SJSA1 (cell line): Measurements from ENCODE around the gene SLC13A3. TPM values are rescaled to one million over a fixed set of nuclear protein-coding genes. Genes with fewer than 3 reads are reported as not detected.

Experiments used
- DNase-seq, 2 experiments: peaks; one replicate each; pipeline ENCODE4 v3.0.0-alpha.2; 2015 to 2020; ENCODE audit warnings: low spot score in 2 of 2, low read depth in 1 of 2
- H3K27ac ChIP-seq: fragments of 250-450 bp; sonication (Bioruptor Pico); 2 replicates; pipeline ENCODE4 v1.5.1; 2020; ENCODE audit warnings: mild to moderate bottlenecking, moderate library complexity
- H3K27me3 ChIP-seq: fragments of 250-450 bp; sonication (Bioruptor Pico); replicated peaks from 2 replicates; pipeline ENCODE4 v1.5.1; 2020; ENCODE audit warnings: mild to moderate bottlenecking, moderate library complexity
- H3K36me3 ChIP-seq: fragments of 250-450 bp; sonication (Bioruptor Pico); 2 replicates; pipeline ENCODE4 v1.5.1; 2020; ENCODE audit warnings: mild to moderate bottlenecking
- H3K4me1 ChIP-seq: fragments of 250-450 bp; sonication (Bioruptor Pico); replicated peaks from 2 replicates; pipeline ENCODE4 v1.6.1; 2021; ENCODE audit warnings: mild to moderate bottlenecking
- H3K4me3 ChIP-seq: fragments of 250-450 bp; sonication (Bioruptor Pico); 2 replicates; pipeline ENCODE4 v1.5.1; 2020; ENCODE audit warnings: mild to moderate bottlenecking
- H3K9me3 ChIP-seq: fragments of 250-450 bp; sonication (Bioruptor Pico); replicated peaks from 2 replicates; pipeline ENCODE4 v1.5.1; 2020; ENCODE audit warnings: mild to moderate bottlenecking
- total RNA-seq: library from RNA; depleted of rRNA; stranded (reverse); fragments of >200 nt; shearing (Covaris generic); gene quantifications from 2 replicates; pipeline ENCODE4 v1.2.3, GENCODE V29; 2014

Gene SLC13A3
- total RNA-seq, 1 experiment from 2014 or later, result not detected

DNA sequence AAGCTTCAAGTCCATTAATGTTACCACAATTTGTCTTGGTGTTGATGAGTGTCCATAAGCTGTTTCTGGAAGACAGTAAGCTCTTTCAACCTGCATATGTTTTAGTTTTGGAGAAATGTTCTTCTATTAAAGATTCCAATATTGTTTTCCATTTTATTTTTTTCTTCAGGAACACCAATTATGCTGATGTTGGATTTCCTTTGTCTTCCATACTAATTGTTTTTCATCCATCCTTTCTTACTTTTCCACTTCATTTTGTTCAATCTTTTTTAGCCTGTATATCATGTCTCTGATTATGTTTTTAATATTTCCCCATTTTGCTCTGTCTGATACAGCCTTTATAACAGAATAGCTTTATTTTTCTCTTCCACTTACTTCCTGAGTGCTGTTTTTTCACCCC lies 21.9 kb downstream of the SLC13A3 start:
- no peaks in the 10 kb centered on the region for H3K4me1 ChIP-seq
- H3K4me3 ChIP-seq, result no peak overlapping the region
- no peak overlapping the region for H3K27ac ChIP-seq

DNA sequence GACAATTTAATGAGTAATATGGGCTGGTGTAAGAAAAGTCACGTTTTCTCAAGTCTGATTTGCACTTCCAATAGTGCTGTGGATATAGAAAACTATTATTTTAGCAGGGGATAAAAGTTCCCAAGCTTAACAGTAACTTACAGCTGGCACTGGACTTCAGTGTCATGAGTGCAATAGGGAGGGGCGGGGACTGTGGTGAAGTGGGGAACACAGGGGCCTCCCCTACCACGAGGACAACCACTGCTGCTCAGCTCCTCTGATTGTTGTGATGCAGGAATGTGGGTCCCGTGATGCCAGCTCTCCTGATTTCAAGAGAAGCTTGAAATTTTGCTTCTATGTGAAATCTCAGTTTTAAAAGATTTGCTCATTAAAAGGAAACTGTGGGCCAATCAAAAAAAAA lies 24.0 kb downstream of the SLC13A3 start:
- Histone ChIP-seq H3K36me3 (no peaks in the 10 kb centered on the region), H3K27me3 (0 out of 2 replicates have a peak, but pooled peaks cover 2% of the 10 kb centered on the region), H3K4me1 (no peaks in the 10 kb centered on the region), H3K4me3 (no peak overlapping the region), H3K27ac (no peak overlapping the region), H3K9me3 (no peaks in the 10 kb centered on the region)
- DNase-seq, result no peak

More for the DNA sequence above, 21.9 kb downstream of the SLC13A3 start:
- Histone ChIP-seq H3K27me3 (no peaks in the 10 kb centered on the region), H3K36me3 (no peaks in the 10 kb centered on the region), H3K9me3 (no peaks in the 10 kb centered on the region)
- DNase-seq, result no peak

DNA sequence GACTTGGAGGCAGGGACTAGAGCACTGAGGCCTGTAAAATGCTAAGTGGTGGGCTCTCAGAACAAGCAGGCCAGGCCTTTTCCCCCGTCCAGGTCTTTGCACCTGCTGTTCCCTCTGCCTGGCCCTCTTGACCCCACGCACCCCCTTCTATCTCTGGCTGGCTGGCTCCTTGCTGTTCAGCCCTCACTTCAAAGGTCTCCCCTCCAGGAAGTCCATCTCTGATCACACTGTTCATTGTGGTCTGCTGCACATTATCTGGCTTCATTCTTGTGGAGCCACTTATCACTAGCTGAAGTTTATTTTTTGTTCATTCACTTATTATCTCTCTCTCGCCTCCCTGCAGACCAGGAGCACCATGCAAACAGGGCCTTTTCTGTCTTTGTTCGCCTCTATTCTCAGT lies 24.5 kb downstream of the SLC13A3 start:
- Histone ChIP-seq H3K4me1 (no peaks in the 10 kb centered on the region), H3K4me3 (no peak overlapping the region), H3K27me3 (0 out of 2 replicates have a peak, but pooled peaks cover 2% of the 10 kb centered on the region), H3K36me3 (no peaks in the 10 kb centered on the region), H3K9me3 (no peaks in the 10 kb centered on the region), H3K27ac (no peak overlapping the region)
- no peak for DNase-seq

DNA sequence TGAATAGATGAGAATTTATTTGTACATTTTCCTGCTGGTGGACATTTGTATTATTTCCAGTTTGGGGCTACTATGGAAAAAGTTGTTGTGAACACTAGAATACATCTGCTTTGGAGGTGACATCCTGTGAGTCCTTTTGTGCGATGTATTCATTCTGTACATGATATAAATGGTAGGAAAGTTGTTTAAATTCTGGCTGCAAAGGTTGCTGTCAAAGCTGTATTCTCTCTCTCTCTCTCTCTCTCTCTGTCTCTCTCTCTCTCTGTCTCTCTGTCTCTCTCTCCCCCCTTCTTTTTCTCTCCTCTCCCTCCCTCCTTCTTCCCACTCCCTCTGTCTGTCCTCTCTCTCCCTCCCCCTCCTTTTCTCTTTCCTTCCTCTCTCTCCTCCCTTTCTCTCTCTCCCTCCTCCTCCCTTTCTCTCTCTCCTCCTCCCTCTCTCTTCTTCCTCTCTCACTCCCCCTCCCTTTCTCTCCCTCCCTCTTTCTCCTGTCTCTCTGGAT lies 25.3 kb downstream of the SLC13A3 start:
- Histone ChIP-seq H3K4me1 (no peaks in the 10 kb centered on the region), H3K27me3 (0 out of 2 replicates have a peak, but pooled peaks cover 2% of the 10 kb centered on the region), H3K4me3 (no peak overlapping the region), H3K9me3 (no peaks in the 10 kb centered on the region), H3K36me3 (no peaks in the 10 kb centered on the region), H3K27ac (no peak overlapping the region)
- DNase-seq, result no peak

DNA sequence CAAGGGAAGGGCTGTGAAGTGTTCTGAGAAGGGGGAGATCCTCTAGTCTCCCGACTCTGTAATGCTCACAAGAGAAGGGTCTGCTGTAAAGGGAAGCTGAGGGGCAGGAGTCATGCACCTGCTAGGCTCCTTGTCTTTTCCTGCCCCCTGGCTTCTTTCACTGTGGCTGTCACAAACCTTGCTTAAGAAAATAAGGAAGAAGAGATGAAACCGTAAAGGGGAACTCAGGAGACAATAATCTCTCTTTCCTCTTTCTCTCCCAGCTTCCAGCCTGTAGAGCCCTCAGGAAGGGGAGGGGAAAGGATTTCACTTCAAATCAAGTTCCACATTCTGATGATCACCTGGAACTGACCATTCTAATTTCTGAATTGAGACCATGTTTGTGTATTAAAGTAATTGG lies 26.3 kb downstream of the SLC13A3 start:
- DNase-seq, result no peak
- Histone ChIP-seq H3K36me3 (no peaks in the 10 kb centered on the region), H3K4me1 (no peaks in the 10 kb centered on the region), H3K27me3 (0 out of 2 replicates have a peak, but pooled peaks cover 2% of the 10 kb centered on the region), H3K27ac (no peak overlapping the region), H3K4me3 (no peak overlapping the region), H3K9me3 (no peaks in the 10 kb centered on the region)

DNA sequence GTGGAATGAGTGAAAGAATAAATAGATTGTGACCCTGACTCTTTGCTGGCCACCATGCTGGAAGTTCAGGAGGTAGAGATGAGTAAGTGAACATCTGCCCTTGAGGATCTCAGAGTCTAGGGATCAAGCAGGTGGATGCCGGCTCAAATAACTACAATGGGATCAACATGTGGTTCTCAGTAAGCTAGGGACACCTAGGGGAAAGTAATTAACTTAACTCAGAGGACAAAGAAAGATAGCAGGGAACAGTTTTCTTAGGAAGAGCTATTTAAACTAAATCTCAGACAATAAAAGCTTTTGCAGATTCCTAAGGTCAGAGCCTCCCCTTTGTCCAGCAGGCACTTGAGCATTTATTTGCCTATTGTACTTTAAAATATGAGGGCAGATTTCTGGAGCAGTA lies 29.1 kb downstream of the SLC13A3 start:
- no peak for DNase-seq
- H3K4me1 ChIP-seq, result no peaks in the 10 kb centered on the region
- no peak overlapping the region for H3K27ac ChIP-seq
- H3K27me3 ChIP-seq, result peaks cover 2% of the 10 kb centered on the region; the same call in 1 of the 2 replicates
- H3K4me3 ChIP-seq, result no peak overlapping the region
- no peaks in the 10 kb centered on the region for H3K9me3 ChIP-seq
- no peaks in the 10 kb centered on the region for H3K36me3 ChIP-seq

DNA sequence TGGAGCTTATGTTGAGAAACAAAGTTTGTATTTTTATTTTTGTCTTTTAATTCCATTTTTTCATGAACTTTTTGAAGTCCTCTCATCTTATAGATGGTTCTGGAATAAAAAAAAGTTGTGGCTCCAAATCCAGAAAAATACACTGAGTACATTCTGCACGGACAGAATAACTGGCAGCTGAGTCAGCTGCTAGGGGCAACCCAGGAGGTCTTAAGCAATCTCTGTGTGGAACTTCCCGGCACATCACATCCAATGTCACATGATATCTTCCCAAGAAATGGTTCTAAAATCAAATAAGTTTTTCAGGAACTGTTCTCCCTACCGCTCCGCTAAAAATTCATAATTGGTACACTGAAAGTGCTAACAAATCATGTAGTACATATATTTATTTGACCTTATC lies 29.8 kb downstream of the SLC13A3 start:
- Histone ChIP-seq H3K27ac (no peak overlapping the region), H3K27me3 (peaks cover 2% of the 10 kb centered on the region; the same call in 1 of the 2 replicates), H3K4me1 (no peaks in the 10 kb centered on the region), H3K36me3 (no peaks in the 10 kb centered on the region), H3K4me3 (no peak overlapping the region), H3K9me3 (no peaks in the 10 kb centered on the region)
- no peak for DNase-seq

DNA sequence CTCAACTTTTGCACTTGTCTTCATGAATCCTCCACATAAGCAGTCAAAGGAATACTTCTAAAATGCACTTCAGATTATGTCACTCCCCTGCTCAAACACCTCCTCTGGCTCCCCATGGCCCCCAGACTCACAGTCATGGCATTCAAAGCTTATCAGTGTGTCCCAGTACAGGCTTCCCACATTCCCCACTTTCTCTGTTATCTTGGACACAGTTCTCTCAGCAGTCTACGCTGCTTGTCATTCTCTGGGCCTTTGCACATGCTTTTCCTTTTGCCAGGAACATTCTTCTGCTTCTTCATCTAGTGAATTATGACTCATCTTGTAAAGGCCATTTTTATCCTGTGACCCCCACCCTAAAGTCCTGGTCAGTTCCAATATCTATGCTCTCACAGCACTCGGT lies 31.8 kb downstream of the SLC13A3 start:
- peaks cover 2% of the 10 kb centered on the region; the same call in 1 of the 2 replicates for H3K27me3 ChIP-seq
- H3K4me3 ChIP-seq, result no peak overlapping the region
- no peaks in the 10 kb centered on the region for H3K9me3 ChIP-seq
- H3K27ac ChIP-seq, result no peak overlapping the region
- no peaks in the 10 kb centered on the region for H3K36me3 ChIP-seq
- DNase-seq, result no peak
- no peaks in the 10 kb centered on the region for H3K4me1 ChIP-seq

DNA sequence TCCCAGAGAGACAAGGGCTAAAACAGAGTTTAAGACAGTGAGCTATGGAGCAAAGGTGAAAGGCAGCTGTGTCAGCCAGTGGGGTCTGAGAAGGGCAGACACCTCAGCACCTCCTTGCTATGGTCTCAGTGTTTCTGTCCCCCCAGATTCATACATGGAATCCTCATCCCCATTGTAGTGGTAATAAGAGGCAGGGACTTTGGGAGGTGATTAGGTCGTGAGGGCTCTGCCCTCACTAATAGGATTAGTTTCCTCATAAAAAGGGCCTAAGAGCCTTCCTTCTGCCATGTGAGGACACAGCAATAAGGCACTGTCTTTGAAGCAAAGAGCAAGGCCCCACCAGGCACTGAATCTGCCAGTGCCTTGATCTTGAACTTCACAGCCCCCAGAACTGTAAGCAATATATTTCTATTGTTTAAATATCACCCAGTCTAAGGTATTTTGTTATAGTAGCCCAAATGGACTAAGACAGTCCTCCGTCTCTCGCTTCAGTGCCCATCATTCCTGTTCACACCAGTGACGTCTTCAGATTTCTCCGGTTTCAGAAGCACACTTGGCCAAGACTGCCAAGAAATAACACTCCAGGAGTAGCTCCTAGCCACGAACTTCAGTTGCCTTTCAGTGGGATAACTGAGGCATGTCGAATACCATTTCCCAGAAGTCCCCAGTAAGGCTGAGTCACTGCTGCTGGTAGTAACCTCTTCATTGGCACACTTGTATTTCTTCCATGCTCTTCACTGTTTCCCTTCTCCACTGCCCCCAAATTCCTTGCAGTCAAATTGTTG lies 32.8 kb downstream of the SLC13A3 start:
- Histone ChIP-seq H3K4me1 (no peaks in the 10 kb centered on the region), H3K27me3 (no peaks in the 10 kb centered on the region; the same call in 1 of the 2 replicates), H3K36me3 (no peaks in the 10 kb centered on the region), H3K4me3 (no peak overlapping the region), H3K27ac (no peak overlapping the region), H3K9me3 (no peaks in the 10 kb centered on the region)
- no peak for DNase-seq

DNA sequence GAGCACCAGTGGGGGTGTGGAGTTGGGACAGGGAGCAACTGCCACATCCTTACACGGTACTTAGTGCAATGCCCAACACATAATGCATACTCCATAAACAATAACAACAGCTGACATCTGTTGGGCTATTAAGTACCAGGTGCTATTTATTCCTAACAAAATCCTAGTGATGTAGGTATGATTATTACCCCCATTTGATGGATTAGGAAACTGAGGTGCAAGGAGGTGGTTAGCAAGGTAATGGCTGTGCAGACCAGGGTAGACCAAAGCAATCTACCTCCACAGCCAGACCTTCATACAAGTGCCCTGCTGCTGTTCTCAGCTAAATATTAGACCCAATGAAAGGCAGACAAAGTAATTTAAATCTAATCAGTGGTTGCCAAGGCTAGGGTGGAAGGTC lies 36.8 kb downstream of the SLC13A3 start:
- Histone ChIP-seq H3K27ac (no peak overlapping the region), H3K4me1 (no peaks in the 10 kb centered on the region), H3K9me3 (no peaks in the 10 kb centered on the region), H3K27me3 (no peaks in the 10 kb centered on the region; the same call in none of the 2 replicates), H3K36me3 (no peaks in the 10 kb centered on the region), H3K4me3 (no peak overlapping the region)
- DNase-seq, result no peak

DNA sequence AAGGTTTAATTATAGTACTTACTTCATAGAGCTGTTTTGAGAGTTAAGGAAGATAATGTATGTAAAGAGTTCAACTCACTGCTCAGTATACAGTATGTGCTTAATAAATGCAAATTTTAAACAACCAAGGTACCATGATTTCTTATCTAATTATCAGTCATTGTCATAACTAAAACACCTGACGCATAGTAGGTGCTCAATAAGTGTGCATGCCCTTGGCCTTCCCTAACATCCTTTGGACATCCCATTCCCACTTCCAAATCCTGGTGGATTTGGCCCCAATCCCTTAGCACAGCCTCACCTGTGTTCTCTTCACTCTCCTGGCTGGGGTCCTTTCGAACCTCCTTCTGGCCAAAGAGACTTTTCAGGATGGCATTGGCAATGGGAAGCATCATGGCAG lies 41.1 kb downstream of the SLC13A3 start:
- Histone ChIP-seq H3K27ac (no peak overlapping the region), H3K27me3 (no peaks in the 10 kb centered on the region; the same call in 1 of the 2 replicates), H3K36me3 (no peaks in the 10 kb centered on the region), H3K4me3 (no peak overlapping the region), H3K4me1 (no peaks in the 10 kb centered on the region), H3K9me3 (no peaks in the 10 kb centered on the region)
- DNase-seq, result no peak

DNA sequence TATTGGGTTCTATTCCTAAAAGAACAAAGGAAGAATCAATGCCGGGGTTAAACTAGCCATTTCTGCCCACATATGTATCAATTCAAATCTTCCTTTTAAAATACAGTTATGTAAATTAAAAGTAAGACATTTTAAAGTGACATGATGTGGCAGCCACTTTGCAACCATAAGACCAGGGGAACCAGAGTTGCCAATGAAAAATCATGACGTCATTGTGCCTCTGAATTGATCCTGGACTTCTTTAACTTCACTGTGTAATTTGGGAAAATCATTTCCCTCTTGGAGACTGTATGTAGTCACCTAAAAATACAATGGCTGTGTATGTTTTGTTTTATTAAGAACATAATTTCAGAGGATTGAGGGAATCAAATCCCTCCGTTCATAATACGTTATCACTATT lies 42.2 kb downstream of the SLC13A3 start:
- H3K4me3 ChIP-seq, result no peak overlapping the region

DNA sequence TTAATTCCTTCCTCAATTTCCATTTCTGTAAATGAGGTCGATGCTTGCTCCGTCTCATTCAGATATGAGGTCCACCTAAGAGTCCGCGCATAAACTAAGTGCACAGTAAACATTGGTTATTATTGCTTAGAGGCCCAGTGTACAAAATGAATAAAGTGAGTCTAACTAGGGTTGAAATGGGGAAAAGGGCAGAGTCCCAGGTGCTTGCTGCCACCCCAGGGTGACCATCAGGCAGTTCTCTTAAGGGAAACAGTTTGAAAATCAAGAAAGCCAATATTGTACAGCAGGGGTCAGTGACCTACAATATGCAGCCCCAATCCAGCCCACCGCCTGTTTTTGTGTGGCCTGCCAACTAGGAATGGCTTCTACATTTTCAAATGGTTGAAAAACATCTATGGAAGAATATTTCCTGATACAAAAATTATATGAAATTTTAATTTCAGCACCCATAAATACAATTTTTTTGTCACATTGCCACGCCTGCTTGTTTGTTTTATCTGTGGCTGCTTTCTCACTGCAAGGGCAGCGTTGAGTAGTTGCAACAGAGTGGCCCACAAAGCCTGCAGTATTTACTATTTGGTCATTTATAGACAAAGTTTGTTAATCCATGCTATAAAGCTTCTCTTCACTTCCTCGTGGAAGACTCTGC lies 43.3 kb downstream of the SLC13A3 start:
- Histone ChIP-seq H3K27me3 (no peaks in the 10 kb centered on the region; the same call in 1 of the 2 replicates), H3K4me1 (no peaks in the 10 kb centered on the region), H3K9me3 (no peaks in the 10 kb centered on the region), H3K4me3 (no peak overlapping the region), H3K36me3 (no peaks in the 10 kb centered on the region), H3K27ac (no peak overlapping the region)
- DNase-seq, result no peak

More for the DNA sequence above, 42.2 kb downstream of the SLC13A3 start:
- no peaks in the 10 kb centered on the region for H3K4me1 ChIP-seq
- no peaks in the 10 kb centered on the region for H3K9me3 ChIP-seq
- H3K36me3 ChIP-seq, result no peaks in the 10 kb centered on the region
- no peak for DNase-seq
- no peak overlapping the region for H3K27ac ChIP-seq
- no peaks in the 10 kb centered on the region; the same call in 1 of the 2 replicates for H3K27me3 ChIP-seq
